Activated CD4-positive, alpha-beta T cell treated with anti-CD3 and anti-CD28 coated beads, Interleukin-2, amount 50 U/mL, for 48 hours (primary cell): ENCODE results near the gene CHD9.
"Not testable (repeated sequence)": the region's sequence is repeated elsewhere in the genome, so short reads cannot be mapped to it uniquely, and the experiment has no call there.

Experiments used
- DNase-seq, 2 experiments: peaks; one replicate each; pipeline ENCODE4 v3.0.0-alpha.2; 2020

Gene CHD9

GRCh38 chr16:53290520-53290919 is 235.7 kb downstream of the CHD9 start:
- DNase-seq: no peak

GRCh38 chr16:53291757-53292392 is 237.1 kb downstream of the CHD9 start:
- no peak for DNase-seq

- DNase-seq: no peak
Measured at GRCh38 chr16:53297477-53297876, 242.7 kb downstream of the CHD9 start.

GRCh38 chr16:53304334-53304733 is 249.5 kb downstream of the CHD9 start:
- DNase-seq: no peak

GRCh38 chr16:53305743-53306142 is 251.0 kb downstream of the CHD9 start:
- DNase-seq: no peak

- DNase-seq: no peak
Measured at GRCh38 chr16:53309457-53309856, 254.7 kb downstream of the CHD9 start.

- no peak for DNase-seq
Measured at GRCh38 chr16:53320992-53321391, 266.2 kb downstream of the CHD9 start.

- no peak for DNase-seq
Measured at GRCh38 chr16:53323924-53324323, 269.1 kb downstream of the CHD9 start.

- DNase-seq: not testable (repeated sequence)
Measured at GRCh38 chr16:53330991-53331390, 276.2 kb downstream of the CHD9 start.

- no peak for DNase-seq
Measured at GRCh38 chr16:53334581-53334980, 279.8 kb downstream of the CHD9 start.

GRCh38 chr16:53337294-53337693 is 282.5 kb downstream of the CHD9 start:
- no peak for DNase-seq

- peak; percentile 5 to 17 for DNase-seq
Measured at GRCh38 chr16:53341792-53342191, 287.0 kb downstream of the CHD9 start.

GRCh38 chr16:53355064-53355463 is 300.3 kb downstream of the CHD9 start:
- DNase-seq: no peak

GRCh38 chr16:53356478-53357207 is 301.9 kb downstream of the CHD9 start:
- no peak for DNase-seq

- DNase-seq: no peak
Measured at GRCh38 chr16:53357208-53357586, 302.4 kb downstream of the CHD9 start.

GRCh38 chr16:53357955-53358354 is 303.2 kb downstream of the CHD9 start:
- DNase-seq: no peak

- DNase-seq: no peak
Measured at GRCh38 chr16:53358884-53359283, 304.1 kb downstream of the CHD9 start.

- DNase-seq: no peak
Measured at GRCh38 chr16:53369921-53370320, 315.1 kb downstream of the CHD9 start.

GRCh38 chr16:53370827-53371226 is 316.0 kb downstream of the CHD9 start:
- no peak for DNase-seq

GRCh38 chr16:53372992-53373871 is 318.4 kb downstream of the CHD9 start:
- peak; percentile 83 to 84 for DNase-seq

GRCh38 chr16:53374800-53375199 is 320.0 kb downstream of the CHD9 start:
- no peak for DNase-seq

- no peak for DNase-seq
Measured at GRCh38 chr16:53378138-53378537, 323.3 kb downstream of the CHD9 start.
